Activated T-helper 1 cell treated with anti-CD3 and anti-CD28 coated beads, Interleukin-12 subunit alpha, Interleukin-12 subunit beta, Interleukin-2, Interleukin-4 antibody, amounts not matched to agents 30 ng/mL and 10 ng/mL and 1 ng/mL, durations not matched to agents 14 hours and 24 hours and 36 hours (primary cell): ENCODE results near the gene TRABD2A. TPM values are rescaled to one million over a fixed set of nuclear protein-coding genes. Genes with fewer than 3 reads are reported as not detected.

Experiments
- DNase-seq: peaks from one replicate; pipeline ENCODE4 v3.0.0; 2021; ENCODE audit warnings: low spot score
- H3K27ac Mint-ChIP-seq: one replicate; pipeline ENCODE4 v1.8.0; 2021; ENCODE audit warnings: mild to moderate bottlenecking, mixed read lengths
- H3K27me3 Mint-ChIP-seq: one replicate; pipeline ENCODE4 v1.8.0; 2022; ENCODE audit warnings: mild to moderate bottlenecking, moderate library complexity, mixed read lengths; ENCODE audit not compliant: insufficient read depth
- H3K36me3 Mint-ChIP-seq: one replicate; pipeline ENCODE4 v1.8.0; 2021; ENCODE audit warnings: low read depth, mixed read lengths
- H3K4me1 Mint-ChIP-seq: one replicate; pipeline ENCODE4 v1.8.0; 2021; ENCODE audit warnings: low read depth, mixed read lengths
- H3K4me3 Mint-ChIP-seq: one replicate; pipeline ENCODE4 v1.8.0; 2021; ENCODE audit warnings: mild to moderate bottlenecking, moderate library complexity, mixed read lengths
- H3K9me3 Mint-ChIP-seq: one replicate; pipeline ENCODE4 v1.8.0; 2021; ENCODE audit warnings: mixed read lengths
- intact Hi-C: fragments of 100-400 bp; cut with micrococcal nuclease; formaldehyde crosslinking; loops from one replicate; pipeline ENCODE4 v1.15.1; 2024
- total RNA-seq: library from RNA; stranded (reverse); gene quantifications from 2 replicates; pipeline ENCODE4 v1.2.3, GENCODE V29; 2022

Gene TRABD2A
- total RNA-seq, 1 donor from 2014 or later = 62.1 TPM

DNA sequence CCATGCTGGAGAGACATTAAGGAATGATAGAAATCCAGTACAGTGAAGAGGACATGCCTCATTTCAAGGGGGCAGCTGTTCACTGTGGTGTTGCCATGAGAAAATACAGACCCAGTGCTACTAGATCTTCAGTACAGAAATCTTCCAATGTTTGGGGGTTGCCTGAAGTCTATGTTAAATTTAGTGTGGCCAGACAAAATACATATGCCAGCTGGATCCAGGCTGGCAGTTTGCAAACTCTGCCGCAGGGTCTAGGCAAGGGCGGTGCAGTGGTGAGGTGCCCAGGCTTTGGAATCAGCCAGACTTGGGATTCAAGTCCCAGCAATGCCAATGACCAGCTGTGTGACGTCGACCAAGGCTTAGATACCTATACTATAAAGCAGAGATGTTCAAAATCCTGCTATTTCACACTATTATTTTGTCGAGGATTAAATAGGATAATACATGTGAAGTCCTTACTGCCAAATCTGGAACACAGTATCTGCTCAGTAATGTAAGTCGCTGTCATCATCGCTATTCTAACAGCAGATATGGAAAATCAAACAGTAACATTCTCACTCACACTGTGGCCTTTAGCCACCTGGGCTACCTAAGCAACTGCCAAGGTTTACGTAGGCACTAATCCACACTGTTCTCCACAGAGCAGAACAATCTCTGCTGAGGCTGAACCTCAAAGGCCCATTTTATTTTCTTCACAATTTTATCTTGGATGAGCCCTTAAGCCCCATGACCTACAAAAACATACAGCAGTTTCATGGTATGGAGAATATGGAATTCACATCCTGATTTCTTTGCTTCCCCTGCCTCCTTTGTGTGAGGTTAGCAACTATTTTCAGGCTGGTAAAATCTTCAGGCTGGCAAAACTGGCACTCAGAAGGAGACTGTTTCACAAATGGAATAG, 18.7 kb upstream of the TRABD2A start:
- H3K4me1 Mint-ChIP-seq = peaks cover 92% of the 10 kb centered on the region
- H3K27ac Mint-ChIP-seq = peak overlapping the region; percentile 11
- peaks cover 8% of the 10 kb centered on the region for H3K9me3 Mint-ChIP-seq
- no peak overlapping the region for H3K4me3 Mint-ChIP-seq
- intact Hi-C loops = no loop called here
- no peaks in the 10 kb centered on the region for H3K27me3 Mint-ChIP-seq
- DNase-seq = no peak
- peaks cover 9% of the 10 kb centered on the region for H3K36me3 Mint-ChIP-seq

GRCh38 chr2:84897773-84898172, 16.9 kb upstream of the TRABD2A start:
- intact Hi-C loops = loop anchor here (1.0 kb wide), 2 partner anchors 9 kb away; no protein-coding TSS in a partner anchor
- DNase-seq = no peak
- Mint-ChIP-seq H3K36me3 (peaks cover 9% of the 10 kb centered on the region), H3K4me1 (peaks cover 86% of the 10 kb centered on the region), H3K27ac (peak overlapping the region; percentile 96), H3K9me3 (peaks cover 8% of the 10 kb centered on the region), H3K4me3 (peak overlapping the region; percentile 2), H3K27me3 (no peaks in the 10 kb centered on the region)

DNA sequence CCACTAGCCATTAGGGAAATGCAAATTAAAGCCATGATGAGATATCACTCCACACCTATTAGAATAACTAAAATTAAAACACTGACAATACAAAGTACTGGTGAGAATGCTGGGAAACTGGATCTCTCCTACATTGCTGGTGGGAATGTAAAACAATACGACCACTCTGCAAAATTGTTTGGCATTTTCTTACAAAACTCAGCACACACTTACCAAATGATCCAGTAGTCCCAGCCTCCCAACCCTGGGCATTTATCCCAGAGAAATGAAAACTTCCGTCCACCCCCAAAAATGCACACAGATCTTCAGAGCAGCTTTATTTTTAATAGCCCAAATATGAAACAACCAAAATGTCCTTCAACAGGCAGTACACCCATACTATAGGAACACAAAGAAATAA, 15.7 kb upstream of the TRABD2A start:
- Mint-ChIP-seq H3K27ac (no peak overlapping the region), H3K4me1 (peaks cover 81% of the 10 kb centered on the region), H3K9me3 (peaks cover 6% of the 10 kb centered on the region), H3K36me3 (peaks cover 7% of the 10 kb centered on the region), H3K4me3 (no peak overlapping the region), H3K27me3 (no peaks in the 10 kb centered on the region)
- DNase-seq = no peak
- intact Hi-C loops = no loop called here

DNA sequence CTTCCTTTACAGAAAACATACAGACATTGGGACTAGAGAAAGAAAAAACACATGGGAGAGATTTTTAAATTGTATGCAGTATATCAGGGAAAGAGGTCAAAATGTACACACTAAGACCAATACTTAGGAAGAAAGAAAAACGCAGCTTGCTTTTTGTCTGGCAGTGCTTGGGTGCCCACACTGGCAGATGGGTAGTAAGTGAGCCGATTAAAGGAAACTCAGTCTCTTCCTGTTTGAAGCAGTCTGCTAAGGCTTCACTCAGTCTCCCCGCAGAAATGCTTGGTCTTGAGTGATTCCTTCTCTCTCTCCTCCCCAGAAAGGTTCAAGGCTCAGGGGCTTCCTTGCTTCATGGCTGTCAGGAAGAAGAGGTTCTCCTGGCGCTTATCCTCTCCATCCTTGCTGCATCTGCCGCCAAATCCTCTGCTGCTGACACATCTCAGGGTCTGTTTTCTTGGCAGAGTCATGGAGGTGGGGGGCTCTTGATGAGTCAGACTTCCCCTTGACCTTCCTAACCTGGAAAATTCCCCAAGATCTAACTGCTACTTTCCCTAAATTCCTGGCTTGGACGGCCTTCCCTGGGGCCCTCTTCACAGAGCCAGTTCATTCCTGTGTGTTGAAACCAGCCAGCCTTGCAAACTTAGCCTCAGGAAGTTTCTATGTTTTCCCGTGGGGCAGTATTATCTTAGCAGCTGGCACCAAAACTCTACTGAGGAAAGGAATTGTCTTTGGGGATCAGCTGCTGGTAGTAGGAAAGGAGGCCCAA, 14.1 kb upstream of the TRABD2A start:
- Mint-ChIP-seq H3K27ac (peak overlapping the region; percentile 85), H3K27me3 (no peaks in the 10 kb centered on the region), H3K9me3 (no peaks in the 10 kb centered on the region), H3K36me3 (peaks cover 7% of the 10 kb centered on the region), H3K4me3 (peak overlapping the region; percentile 56), H3K4me1 (peaks cover 75% of the 10 kb centered on the region)
- no peak for DNase-seq
- intact Hi-C loops = no loop called here

- no peaks in the 10 kb centered on the region for H3K9me3 Mint-ChIP-seq
- DNase-seq = no peak
- H3K36me3 Mint-ChIP-seq = peaks cover 7% of the 10 kb centered on the region
- H3K27me3 Mint-ChIP-seq = no peaks in the 10 kb centered on the region
- H3K4me3 Mint-ChIP-seq = peak overlapping the region; percentile 56
- intact Hi-C loops = no loop called here
- H3K4me1 Mint-ChIP-seq = peaks cover 75% of the 10 kb centered on the region
- H3K27ac Mint-ChIP-seq = peak overlapping the region; percentile 85
These were observed 13.3 kb upstream of the TRABD2A start for GRCh38 chr2:84894131-84894586.

DNA sequence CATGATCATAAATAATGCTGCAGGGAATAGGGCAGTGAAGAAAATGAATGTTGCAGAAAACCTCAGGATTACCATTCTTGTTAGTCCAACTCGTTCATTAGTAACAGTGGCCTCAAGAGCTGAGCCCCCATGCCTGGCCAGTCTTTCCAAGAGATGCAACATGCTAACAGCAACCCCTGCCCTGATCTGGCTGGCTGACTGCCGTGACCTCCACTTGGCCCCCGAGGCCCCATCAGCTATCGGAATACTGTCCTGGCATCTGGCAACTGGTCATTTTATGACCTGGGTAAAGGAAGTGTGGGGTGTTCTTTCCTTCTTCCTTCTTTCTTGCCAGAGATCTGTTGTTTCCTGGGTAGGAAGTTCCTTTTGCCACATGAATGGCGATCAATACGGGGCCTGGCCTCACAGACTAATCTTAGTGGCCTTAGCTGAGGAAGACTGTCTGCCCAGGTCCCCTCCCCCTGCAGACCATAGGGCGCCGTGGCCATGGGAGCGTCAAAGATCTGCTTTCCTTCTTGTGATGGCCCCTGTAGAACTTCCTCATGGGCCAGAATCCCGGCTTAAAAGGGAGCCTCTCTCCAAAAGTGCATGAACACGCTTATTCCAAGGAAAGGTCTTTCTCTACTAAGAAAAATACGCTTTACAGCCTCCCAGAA, 10.6 kb upstream of the TRABD2A start:
- Mint-ChIP-seq H3K4me3 (no peak overlapping the region), H3K27ac (no peak overlapping the region), H3K9me3 (no peaks in the 10 kb centered on the region), H3K4me1 (peaks cover 74% of the 10 kb centered on the region), H3K36me3 (peaks cover 2% of the 10 kb centered on the region), H3K27me3 (no peaks in the 10 kb centered on the region)
- DNase-seq = no peak
- intact Hi-C loops = no loop called here

DNA sequence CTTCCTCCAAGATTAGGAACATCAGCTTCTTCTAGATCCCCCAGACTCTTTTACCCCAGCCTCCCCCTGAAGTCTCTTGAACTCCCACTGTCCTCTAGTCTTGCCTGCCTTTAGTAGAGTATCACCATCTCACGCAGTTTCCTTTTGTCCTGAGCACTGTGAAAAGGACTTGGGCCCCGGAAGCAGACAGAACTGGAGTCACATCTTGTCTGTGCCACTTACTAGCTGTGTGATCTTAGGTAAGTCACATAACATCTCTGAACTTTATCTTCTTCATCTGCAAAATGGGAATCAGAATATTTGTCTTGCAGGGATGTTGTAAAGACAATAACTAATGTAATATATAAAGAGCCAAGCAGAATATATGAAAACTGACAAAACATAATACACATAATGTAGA, 8.4 kb upstream of the TRABD2A start:
- Mint-ChIP-seq H3K27ac (peak overlapping the region; percentile 97), H3K36me3 (no peaks in the 10 kb centered on the region), H3K9me3 (no peaks in the 10 kb centered on the region), H3K27me3 (no peaks in the 10 kb centered on the region), H3K4me3 (peak overlapping the region; percentile 62), H3K4me1 (peaks cover 69% of the 10 kb centered on the region)
- DNase-seq = no peak
- intact Hi-C loops = loop anchor here (2.0 kb wide), 1 partner anchor 35 kb away; no protein-coding TSS in a partner anchor

- no peaks in the 10 kb centered on the region for H3K36me3 Mint-ChIP-seq
- intact Hi-C loops = loop anchor here (1.0 to 2.0 kb wide), 4 partner anchors 8 to 36 kb away; partner anchors contain the start of gene TMSB10
- peak overlapping the region; percentile 62 for H3K4me3 Mint-ChIP-seq
- DNase-seq = peak; percentile 57
- peak overlapping the region; percentile 97 for H3K27ac Mint-ChIP-seq
- H3K27me3 Mint-ChIP-seq = no peaks in the 10 kb centered on the region
- H3K9me3 Mint-ChIP-seq = no peaks in the 10 kb centered on the region
- peaks cover 69% of the 10 kb centered on the region for H3K4me1 Mint-ChIP-seq
These were observed 7.8 kb upstream of the TRABD2A start for GRCh38 chr2:84888401-84889276.

GRCh38 chr2:84886791-84887190, 5.9 kb upstream of the TRABD2A start:
- Mint-ChIP-seq H3K9me3 (no peaks in the 10 kb centered on the region), H3K36me3 (no peaks in the 10 kb centered on the region), H3K27ac (peak overlapping the region; percentile 62), H3K4me3 (no peak overlapping the region), H3K27me3 (no peaks in the 10 kb centered on the region), H3K4me1 (peaks cover 83% of the 10 kb centered on the region)
- intact Hi-C loops = no loop called here
- no peak for DNase-seq

DNA sequence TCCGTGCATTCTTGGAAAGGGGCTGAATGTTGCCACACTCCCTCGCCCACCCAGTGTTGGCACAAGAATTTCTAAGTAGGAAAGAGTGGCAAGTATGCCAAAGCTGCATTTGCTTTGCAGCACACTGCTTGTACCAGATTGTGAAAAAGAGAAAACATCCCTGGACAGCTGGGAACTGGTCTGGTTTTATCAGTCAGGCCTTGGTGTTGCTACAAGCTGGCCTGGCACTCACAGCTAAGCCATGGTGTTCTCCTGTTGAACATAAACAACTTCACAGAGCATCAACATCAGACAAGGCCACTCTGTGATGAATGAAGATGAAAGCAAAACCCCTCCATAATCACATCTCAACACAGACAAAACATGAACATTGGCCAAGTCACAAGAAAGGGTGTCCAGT, 4.2 kb upstream of the TRABD2A start:
- H3K27ac Mint-ChIP-seq = no peak overlapping the region
- no peaks in the 10 kb centered on the region for H3K27me3 Mint-ChIP-seq
- H3K9me3 Mint-ChIP-seq = no peaks in the 10 kb centered on the region
- DNase-seq = no peak
- peaks cover 2% of the 10 kb centered on the region for H3K36me3 Mint-ChIP-seq
- no peak overlapping the region for H3K4me3 Mint-ChIP-seq
- intact Hi-C loops = loop anchor here (2.0 kb wide), 1 partner anchor 144 kb away; no protein-coding TSS in a partner anchor
- H3K4me1 Mint-ChIP-seq = peaks cover 79% of the 10 kb centered on the region

DNA sequence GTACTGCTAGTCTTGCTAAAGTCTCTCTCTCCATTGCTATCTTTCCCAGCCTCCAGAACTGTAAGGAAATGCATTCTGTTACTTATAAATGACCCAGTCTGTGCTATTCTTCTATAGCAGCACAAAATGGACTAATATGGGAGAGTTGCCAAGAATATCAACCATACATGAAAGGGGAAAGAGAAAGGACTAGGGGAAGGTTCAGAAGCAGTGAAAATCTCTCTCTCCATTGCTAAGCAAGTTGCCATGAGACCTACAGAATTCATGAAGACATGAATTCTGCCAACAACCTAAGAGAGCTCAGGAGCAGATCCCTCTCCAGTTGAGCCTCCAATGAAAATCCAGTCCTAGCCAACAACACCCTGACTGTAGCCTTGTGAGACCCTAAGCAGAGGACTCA, 3.6 kb upstream of the TRABD2A start:
- no peak for DNase-seq
- Mint-ChIP-seq H3K27ac (no peak overlapping the region), H3K4me3 (no peak overlapping the region), H3K36me3 (peaks cover 3% of the 10 kb centered on the region), H3K4me1 (peaks cover 75% of the 10 kb centered on the region), H3K9me3 (no peaks in the 10 kb centered on the region), H3K27me3 (no peaks in the 10 kb centered on the region)
- intact Hi-C loops = loop anchor here (2.0 kb wide), 1 partner anchor 144 kb away; no protein-coding TSS in a partner anchor
